GM18907 (cell line): ENCODE results near the gene ALDH1A3.

Source experiments
- ATAC-seq: cut with Tn5 transposase; IDR thresholded peaks from one replicate; pipeline ENCODE4 v1.9.1; 2021; ENCODE audit warnings: mild to moderate bottlenecking, moderate library complexity; ENCODE audit not compliant: unreplicated experiment

ALDH1A3 gene

DNA sequence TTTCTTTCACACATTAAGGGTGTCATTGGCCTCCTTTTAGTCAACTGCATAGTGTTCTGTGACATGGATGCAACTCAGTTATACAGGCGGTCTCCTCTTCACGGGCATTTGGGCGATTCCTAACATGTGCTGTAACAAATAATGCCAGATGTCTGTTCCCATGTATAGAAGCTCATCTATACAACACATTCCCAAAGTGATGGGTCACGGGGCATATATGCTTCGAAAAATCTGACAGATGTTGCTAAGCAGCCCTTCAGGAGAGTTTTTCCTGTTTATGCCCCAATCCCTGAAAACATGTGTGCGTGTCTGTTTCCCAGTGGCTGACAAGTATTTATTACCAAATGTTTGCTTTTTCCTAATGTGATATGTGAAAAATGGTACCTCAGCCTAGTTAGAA, 65.4 kb downstream of the ALDH1A3 start:
- ATAC-seq: no peak

DNA sequence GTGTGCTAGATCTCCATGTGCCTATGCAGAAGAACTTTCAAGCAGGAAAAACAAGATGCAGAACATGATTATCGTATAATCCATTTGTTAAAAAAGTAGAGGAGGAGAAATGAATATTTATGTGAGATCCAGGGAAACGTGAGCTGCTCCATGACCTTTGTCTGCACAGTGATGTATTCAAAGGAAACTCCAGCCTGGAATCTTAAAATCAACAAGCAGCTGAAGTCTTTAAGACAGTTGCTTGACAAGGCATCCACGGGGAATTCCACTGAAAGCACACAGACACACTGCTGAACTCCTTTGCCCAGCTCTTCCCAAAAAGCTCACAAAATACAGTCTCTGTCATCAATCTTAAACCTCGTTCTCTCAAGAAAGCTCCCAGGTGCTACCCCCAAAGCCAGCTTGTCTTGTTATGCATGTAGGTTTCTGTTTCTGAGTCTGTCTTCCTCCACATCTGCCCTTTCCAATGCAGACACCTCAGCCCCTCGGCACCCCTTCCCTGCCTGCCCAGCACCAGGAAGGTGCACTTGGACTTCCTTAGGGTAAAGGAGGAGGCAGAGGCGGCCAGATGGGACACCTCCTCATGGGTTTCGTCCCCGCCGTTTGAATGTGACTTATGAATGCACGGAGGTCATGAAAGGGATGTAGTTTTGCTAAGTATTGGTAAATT, 68.3 kb downstream of the ALDH1A3 start:
- no peak for ATAC-seq

DNA sequence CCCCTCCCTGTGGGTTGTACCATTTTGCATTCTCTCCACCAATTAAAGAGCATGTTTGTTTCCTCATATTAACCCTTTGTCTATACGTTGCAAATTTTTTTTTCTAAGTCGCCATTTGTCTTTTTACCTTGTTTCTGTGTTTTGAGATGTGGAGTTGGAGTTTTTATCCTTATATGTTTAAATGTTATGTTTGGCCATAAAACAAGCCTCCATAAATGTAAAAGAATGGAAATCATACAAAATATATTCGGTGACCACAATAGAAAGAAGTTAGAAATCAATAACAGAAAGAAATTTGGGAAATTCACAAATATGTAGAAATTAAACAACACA, 68.8 kb downstream of the ALDH1A3 start:
- ATAC-seq: no peak

GRCh38 chr15:100949691-100950090, 70.1 kb downstream of the ALDH1A3 start:
- no peak for ATAC-seq

DNA sequence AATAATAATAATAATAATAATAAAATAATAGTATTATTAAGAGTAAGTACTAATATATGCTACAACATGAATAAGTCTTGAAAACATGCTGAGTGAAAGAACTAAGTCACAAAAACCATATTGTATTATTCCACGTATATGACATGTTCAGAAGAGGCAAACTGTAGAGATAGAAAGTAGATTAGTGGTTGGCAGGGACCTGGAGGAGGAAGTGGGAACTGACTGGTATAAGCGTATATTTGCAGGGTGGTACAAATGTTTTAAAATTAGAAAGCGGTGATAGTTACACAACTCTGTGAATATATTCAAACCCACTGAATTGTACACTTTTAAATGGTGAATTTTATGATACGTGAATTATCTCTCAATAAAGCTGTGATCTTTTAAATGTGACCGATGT, 72.3 kb downstream of the ALDH1A3 start:
- no peak for ATAC-seq

DNA sequence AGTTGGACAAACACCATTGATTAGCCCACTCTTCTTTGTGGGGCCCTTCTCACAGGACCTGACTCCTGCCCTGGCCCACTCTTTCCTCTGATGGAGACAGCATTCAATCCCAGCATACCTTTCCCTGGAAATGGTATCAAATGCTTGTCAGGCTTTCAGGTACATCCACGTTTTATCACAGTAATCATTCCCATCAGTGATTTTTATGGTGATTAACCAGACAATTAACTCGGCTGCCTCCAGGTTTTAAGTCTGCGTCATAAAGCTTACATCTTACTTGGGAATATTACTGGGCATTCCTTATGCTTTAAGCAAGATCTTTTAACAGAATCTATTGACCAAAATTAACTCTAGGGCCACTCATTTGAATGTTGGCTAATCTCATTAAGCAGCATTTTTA, 72.9 kb downstream of the ALDH1A3 start:
- no peak for ATAC-seq

- peak; percentile 64 for ATAC-seq
These were observed 78.9 kb downstream of the ALDH1A3 start for GRCh38 chr15:100958326-100959065.

DNA sequence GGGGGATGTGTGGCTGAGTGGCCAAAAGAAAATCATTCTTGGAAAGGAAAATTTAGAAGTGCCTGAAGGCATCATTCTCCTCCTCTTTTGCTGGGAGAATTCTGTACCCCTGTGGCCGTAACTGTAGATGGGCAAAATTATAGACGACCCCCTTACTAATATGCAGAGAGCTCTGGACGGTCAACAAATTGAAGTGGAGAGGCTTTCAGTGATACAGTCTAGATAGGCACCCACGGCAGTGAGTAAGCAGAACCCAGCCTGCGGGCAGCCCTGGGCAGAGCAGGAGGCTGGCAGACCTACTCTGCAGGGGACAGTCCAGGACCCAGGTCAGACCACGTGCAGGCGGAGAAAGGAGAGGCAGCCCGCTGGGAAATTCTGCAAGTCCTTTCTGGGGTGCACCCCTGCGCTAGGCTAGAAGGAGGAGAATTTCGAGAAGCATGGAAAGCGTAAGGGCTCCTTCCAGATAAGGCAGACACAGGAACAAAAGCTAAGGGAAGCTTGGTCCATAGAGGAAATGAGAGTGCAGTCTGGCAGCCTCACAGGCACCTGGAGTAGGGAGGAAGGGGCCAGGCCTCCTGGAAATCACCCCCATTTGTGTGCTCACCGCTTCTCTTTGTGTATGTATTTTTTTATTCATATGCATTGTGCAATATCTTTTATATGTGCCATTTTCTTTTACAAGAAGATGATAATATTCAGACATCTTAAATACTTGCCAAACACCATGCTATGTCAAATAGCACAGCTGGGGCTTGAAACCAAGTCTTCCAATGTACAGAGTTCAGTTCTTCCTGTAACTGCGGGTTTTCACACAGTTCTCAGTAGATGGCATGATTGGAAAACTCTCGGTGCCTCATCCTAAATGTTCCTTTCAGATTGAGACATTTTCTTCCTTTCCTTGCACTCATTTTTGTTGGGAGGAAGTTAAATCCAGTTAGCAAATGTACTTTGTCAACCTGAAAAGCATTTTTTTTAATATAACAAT, 79.7 kb downstream of the ALDH1A3 start:
- ATAC-seq: peak; percentile 26
